GM18873 (cell line): ENCODE results near the gene MAP2K5.

Experiments used
- ATAC-seq: cut with Tn5 transposase; IDR thresholded peaks from one replicate; pipeline ENCODE4 v1.9.1; 2021; ENCODE audit warnings: mild to moderate bottlenecking, moderate library complexity, moderate number of reproducible peaks; ENCODE audit not compliant: unreplicated experiment, low FRiP score

MAP2K5 gene

DNA sequence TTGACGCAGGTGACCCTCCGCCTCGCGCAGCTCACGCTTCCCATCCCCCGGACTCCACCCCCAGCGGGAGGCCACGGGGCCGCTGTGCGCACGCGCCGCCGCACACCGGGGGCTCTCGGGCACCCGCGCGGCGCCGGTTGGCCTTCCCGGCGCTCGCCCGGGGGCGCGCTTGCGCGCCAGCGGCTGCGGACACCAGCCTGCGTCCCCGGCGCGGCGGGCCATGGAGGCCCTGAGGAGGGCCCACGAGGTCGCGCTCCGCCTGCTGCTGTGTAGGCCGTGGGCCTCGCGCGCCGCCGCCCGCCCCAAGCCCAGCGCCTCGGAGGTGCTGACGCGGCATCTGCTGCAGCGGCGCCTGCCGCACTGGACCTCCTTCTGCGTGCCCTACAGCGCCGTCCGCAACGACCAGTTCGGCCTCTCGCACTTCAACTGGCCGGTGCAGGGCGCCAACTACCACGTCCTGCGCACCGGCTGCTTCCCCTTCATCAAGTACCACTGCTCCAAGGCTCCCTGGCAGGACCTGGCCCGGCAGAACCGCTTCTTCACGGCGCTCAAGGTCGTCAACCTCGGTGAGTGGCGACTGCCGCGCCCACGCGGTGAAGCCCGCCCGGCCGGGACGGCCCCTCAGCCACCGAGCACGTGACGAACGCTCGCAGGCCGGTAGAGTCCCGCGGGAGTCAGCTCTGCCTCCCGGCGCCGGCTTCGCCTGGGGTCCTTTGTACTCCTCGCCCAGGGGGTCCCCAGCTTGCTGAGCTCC lies 21.3 kb upstream of the MAP2K5 start, which contains the start of gene C15orf61:
C15orf61 (plus strand) TSS at position 103 of the 754 bp plus-strand sequence; CDS start at position 221, 118 bp downstream.
- peak; percentile 63 for ATAC-seq

DNA sequence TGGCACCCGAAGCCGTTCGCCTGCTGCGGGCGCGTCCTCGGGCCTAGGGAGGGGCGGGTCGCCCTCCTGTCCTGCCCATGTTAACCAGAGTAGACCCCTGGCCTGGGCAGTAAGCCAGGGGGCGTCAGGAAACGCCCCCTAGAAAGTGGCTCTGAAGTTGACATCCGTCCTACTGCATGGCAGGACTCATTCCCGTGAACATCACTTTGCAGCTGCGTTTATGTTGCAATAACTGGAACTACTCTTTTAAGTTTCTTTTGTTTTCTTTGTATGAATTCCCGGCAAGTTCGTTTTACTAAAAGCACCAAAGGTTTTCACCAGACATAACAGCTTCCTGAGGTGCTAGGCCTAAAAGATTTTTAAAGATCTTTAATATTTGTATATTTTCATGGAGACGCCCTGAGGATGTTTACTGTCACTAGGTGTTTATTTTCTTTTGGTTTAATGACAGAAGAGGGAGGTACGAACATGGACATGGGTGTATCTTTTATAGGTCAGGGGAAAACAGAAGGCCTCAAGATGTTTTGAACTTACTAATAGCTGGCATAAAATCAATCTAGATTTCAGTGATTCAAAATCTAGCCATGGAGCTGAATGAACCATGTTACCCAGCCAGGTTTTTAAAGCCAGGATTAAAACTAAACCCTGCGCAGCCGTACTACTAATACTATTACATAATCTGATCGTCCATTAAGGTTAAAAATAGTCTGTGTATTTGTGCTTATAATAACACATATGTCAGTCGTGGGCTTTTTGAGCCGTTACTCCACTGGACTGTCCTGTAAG lies 20.5 kb upstream of the MAP2K5 start:
- ATAC-seq = peak; percentile 5

DNA sequence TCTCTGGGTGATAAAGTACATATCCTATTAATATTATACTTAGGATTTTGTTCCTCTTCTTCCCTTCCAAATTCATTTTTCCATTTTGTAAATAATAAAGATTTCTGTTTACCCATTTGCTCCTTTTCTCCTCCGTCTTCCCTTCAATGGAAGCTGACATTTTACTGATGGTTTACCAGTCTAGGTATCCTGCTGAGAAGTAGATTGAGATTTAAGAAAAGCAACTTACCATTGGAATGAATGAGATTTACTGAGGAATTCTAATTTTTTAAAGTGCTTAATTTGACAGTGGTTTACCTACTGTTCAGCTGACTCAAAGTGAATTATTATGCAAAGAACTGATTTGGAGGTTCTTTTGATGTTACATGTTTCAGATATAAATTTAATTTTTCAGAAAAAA lies 19.2 kb upstream of the MAP2K5 start:
- no peak for ATAC-seq

DNA sequence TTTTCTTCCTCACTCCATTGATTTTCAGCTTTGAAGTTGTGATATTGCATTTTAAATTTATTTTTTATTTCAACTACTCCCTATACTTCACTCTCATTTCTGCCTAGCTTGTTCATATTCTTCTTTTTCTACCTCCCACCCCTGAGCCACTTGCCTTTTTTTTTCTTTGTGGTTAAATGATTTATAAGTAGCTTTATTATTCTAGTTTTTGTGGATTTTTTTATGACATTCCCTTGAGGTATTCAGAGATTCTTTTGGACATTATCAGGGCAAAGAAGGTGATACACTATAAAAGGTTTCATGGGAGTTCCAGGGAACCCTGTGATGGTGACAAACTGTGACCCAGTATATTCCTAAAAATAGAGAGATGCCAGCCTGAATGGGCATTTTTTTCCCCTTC lies 18.3 kb upstream of the MAP2K5 start:
- ATAC-seq = no peak

DNA sequence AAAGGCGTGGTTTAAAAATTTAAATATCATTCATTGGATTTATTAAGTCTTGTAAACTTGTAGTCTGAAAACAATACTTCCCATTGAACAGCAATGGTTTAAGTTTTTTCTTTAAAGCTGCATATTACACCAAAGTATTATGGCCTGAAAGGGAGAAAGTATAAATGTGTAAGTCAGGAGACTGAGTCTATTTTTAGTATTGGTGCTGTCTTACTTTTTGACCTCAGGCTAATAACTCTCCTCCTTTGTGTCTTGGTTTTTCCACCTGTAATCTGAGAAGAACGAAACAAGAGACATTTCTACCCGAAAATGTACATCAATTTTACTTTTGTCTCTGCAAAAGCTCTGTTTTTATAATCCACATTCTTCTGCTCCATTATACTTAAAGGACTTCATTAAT lies 14.0 kb upstream of the MAP2K5 start:
- no peak for ATAC-seq

DNA sequence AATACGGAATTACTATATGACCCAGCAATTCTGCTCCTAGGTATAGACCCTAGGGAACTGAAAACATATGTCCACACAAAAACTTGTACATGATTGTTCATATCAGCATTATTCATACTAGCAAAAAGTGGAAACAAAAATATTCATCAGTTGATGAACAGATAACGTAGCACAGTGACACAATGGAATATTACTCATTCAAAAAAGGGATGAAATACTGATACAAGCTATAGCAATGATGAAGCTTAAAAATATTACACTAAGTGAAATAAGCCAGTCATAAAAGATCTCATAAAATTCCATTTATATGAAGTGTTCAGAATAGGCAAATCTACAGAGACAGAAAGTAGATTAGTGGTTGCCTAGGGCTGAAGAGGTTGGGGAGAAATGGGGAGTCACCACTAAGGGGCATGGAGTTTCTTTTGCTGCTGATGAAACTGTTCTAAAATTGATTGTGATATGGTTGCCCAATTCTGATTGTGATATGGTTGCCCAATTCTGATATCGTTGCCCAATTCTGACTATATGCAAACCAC lies 11.1 kb upstream of the MAP2K5 start:
- no peak for ATAC-seq

DNA sequence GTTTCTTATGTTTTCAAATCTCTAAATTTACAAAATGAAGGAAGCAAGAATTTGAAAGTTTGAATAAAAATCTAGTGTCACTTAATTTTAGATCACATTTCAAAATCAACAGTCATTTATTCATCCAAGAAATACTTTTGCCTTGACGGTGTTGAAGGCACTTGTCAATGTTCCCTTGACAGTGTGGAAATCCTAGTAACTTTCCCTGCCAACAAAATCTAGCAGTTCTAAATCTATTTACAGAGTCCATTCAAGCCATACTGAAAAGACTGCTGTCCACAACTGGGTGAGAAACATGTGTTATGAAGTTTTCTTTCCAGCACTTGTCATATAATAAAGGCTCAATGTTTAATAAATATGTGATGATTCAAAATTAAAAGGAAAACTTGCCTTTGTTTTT lies 8.6 kb upstream of the MAP2K5 start:
- no peak for ATAC-seq

DNA sequence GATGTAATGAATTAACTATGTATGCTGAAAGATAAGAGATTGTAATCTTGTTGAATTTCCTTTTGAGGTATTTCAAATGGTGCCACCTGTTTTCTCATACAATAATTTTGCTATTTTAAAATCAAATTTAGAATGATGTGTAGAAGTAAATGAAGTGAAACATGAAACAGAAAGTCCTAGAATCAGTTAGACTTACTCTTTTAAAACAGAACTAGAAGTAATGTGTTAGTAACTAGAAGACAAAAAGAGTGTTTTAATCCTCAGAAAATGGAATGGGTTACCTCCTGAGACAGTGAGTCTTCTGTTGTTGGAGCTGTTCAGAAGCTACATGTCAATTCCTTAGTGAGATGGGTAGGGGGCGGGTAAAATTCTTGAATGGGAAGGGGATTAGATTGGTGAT lies 8.1 kb upstream of the MAP2K5 start:
- ATAC-seq = no peak

- ATAC-seq = no peak
These were observed 4.7 kb upstream of the MAP2K5 start for GRCh38 chr15:67537771-67538170.

DNA sequence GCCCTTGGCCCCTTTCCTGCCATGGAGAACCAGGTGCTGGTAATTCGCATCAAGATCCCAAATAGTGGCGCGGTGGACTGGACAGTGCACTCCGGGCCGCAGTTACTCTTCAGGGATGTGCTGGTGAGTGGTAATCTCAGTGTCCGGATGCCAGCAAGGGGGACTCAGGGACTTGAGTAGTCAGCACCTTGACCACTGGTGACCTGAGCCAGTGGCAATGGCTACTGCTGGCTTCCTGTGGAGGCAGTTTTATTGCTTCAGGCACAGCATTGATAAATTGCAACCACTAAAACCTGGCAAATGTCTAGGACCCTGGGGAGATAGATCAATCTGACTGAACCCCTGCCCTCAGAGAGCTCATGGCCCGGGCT lies 830 bp downstream of the MAP2K5 start:
- ATAC-seq = no peak

DNA sequence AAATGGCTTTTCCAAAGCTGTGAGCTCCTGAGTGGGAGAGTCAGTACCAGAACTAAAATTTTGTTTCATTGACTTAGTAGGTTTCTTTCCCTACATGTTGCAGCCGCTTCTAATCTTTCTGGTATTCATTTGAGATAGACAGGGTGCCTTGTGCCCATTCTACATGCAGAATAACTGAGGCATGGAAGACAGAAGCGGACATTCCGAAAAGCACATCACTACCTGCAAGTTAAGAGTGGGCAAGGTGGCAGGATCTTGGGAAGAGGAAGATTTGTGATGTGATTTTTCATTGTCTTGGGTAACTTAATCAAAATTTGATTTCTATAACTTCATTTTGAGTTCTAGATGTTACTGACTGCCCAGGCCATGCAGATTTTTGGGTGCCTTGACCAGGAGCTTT lies 2.0 kb downstream of the MAP2K5 start:
- ATAC-seq = no peak

DNA sequence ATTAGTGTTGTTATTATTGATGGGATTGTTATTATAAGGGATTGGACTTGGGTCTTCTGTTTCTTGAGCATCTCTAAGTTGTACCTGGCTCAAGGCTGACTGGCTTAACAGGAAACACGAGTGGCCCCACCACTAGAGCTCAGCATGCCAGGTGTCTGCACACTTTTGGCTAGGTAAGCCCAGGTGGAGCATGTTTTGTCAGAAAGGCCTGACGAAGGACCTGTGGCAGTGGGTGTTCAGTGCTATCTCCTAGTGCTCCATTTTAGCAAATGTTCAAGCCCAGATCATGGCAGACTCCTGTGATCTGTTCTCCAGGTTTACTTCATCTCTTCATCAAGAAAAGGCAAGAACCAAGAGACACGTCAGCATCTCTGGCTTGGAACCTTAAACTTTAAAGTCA lies 3.4 kb downstream of the MAP2K5 start:
- ATAC-seq = no peak

- ATAC-seq = no peak
These were observed 4.6 kb downstream of the MAP2K5 start for GRCh38 chr15:67547064-67547463.

- no peak for ATAC-seq
These were observed 5.3 kb downstream of the MAP2K5 start for GRCh38 chr15:67547836-67548235.

GRCh38 chr15:67548236-67548852 lies 5.8 kb downstream of the MAP2K5 start:
- no peak for ATAC-seq

- no peak for ATAC-seq
These were observed 6.6 kb downstream of the MAP2K5 start for GRCh38 chr15:67548862-67549651.

DNA sequence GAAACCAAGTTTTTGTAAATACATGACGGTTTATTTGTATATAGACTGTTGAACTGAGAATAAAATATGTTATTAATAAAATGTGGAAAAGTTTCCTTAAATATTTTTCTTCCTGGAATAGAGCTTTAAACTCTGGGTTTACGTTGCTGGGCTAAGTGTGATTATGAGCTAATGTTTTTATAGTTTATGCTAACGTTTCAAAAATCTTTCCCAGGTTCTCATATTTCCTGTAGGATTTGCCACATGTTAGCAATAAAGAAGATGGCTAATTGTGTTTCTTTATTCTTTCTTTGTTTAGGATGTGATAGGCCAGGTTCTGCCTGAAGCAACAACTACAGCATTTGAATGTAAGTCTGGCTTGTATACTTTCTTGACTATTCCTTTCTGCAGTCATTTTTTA lies 7.2 kb downstream of the MAP2K5 start:
- no peak for ATAC-seq

GRCh38 chr15:67550522-67550921 lies 8.0 kb downstream of the MAP2K5 start:
- ATAC-seq = no peak

DNA sequence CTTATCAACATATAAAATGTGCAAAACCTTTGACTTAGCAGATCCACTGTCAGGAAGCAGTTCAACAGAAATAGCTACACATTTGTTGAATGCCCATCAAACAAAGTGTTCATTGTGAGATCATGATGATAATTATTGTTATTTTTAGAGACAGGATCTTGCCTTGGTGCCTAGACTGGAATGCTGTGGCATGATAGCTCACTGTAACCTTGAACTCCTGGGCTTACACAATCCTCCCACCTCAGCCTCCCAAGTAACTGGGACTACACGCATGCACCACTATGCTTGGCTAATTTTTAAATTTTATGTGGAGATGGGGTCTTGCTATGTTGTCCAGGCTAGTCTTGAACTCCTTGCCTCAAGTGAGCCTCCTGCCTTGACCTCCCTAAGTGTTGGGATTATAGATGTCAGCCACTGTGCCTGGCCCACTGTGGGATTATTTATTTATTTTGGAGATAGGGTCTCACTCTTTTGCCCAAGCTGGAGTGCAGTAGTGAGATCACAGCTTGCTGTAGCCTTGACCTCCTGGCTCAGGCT lies 8.8 kb downstream of the MAP2K5 start:
- no peak for ATAC-seq

GRCh38 chr15:67554580-67554979 lies 12.1 kb downstream of the MAP2K5 start:
- no peak for ATAC-seq
